ENCODE data around the gene ARHGEF33. TPM values are rescaled to one million over a fixed set of nuclear protein-coding genes. Genes with fewer than 3 reads are reported as not detected.
A peak's percentile ranks its signal among the peaks of the same experiment; 100 is the strongest.

Gene ARHGEF33
- total and polyA plus RNA-seq, 2 experiments from 2014 or later, result 0.10 to 1.8 TPM

- H2AFZ ChIP-seq, result peak overlapping the region; percentile 81
- peaks cover 3% of the 10 kb centered on the region; the same call in 1 of the 2 replicates for H3K4me1 ChIP-seq (ENCODE audit: insufficient read depth)
- 0 out of 2 replicates have a peak, but pooled peaks cover 2% of the 10 kb centered on the region for H3K9me2 ChIP-seq (ENCODE audit: insufficient read depth)
- no peak overlapping the region for H3K27ac Mint-ChIP-seq
- no peaks in the 10 kb centered on the region for H3K79me2 ChIP-seq (replicated peaks; ENCODE audit: insufficient read depth)
- no peaks in the 10 kb centered on the region for H3K36me3 Mint-ChIP-seq (ENCODE audit: low read depth)
- H3K9me3 Mint-ChIP-seq, result peaks cover 10% of the 10 kb centered on the region; the same call in 1 of the 3 replicates
- H3K27ac ChIP-seq (ENCODE audit: low read depth), result 0 out of 2 replicates have a peak overlapping the region, but pooled peaks have one; percentile 29
- H3K4me2 ChIP-seq, result no peak overlapping the region
- no peak overlapping the region for H3K4me3 Mint-ChIP-seq
- peaks cover 12% of the 10 kb centered on the region for H3K4me1 Mint-ChIP-seq
- ATAC-seq, result no peak
- DNase-seq (ENCODE audit: low spot score), result no peak
- H4K20me1 ChIP-seq (replicated peaks; ENCODE audit: insufficient read depth), result no peaks in the 10 kb centered on the region
- H3K4me3 ChIP-seq, result no peak overlapping the region
- 0 out of 2 replicates have a peak, but pooled peaks cover 10% of the 10 kb centered on the region for H3F3A ChIP-seq (replicated peaks; ENCODE audit: low read depth)
- H3K27me3 Mint-ChIP-seq (ENCODE audit: insufficient read depth, low read depth, poor library complexity), result peaks cover 14% of the 10 kb centered on the region
- peaks cover 14% of the 10 kb centered on the region for H3K27me3 ChIP-seq (ENCODE audit: insufficient read depth)
- TF ChIP-seq JUNB (IDR thresholded peaks at IDR 0.05; ENCODE audit: unreplicated experiment) (no peak), EZH2 (IDR thresholded peaks at IDR 0.05; ENCODE audit: low read depth, unreplicated experiment) (no peak), NANOG (IDR thresholded peaks at IDR 0.05; ENCODE audit: borderline replicate concordance) (no peak), REST (IDR thresholded peaks at IDR 0.05; ENCODE audit: unreplicated experiment) (no peak)
- H3K36me3 ChIP-seq (ENCODE audit: insufficient read depth), result no peaks in the 10 kb centered on the region
Observed at GRCh38 chr2:38966006-38966405, 76.3 kb downstream of the ARHGEF33 start.

GRCh38 chr2:38966678-38967077 lies 77.0 kb downstream of the ARHGEF33 start:
- no peak overlapping the region for H3K27ac Mint-ChIP-seq
- no peaks in the 10 kb centered on the region for H3K36me3 Mint-ChIP-seq (ENCODE audit: low read depth)
- peak; percentile 94 for ATAC-seq
- Histone ChIP-seq H4K20me1 (replicated peaks; ENCODE audit: insufficient read depth) (no peaks in the 10 kb centered on the region), H3K27me3 (ENCODE audit: insufficient read depth) (peaks cover 7% of the 10 kb centered on the region; the same call in 1 of the 2 replicates), H3K4me3 (no peak overlapping the region), H3K36me3 (ENCODE audit: insufficient read depth) (no peaks in the 10 kb centered on the region), H3K27ac (ENCODE audit: low read depth) (no peak overlapping the region), H2AFZ (peak overlapping the region; percentile 81), H3K79me2 (replicated peaks; ENCODE audit: insufficient read depth) (no peaks in the 10 kb centered on the region), H3K4me2 (0 out of 2 replicates have a peak overlapping the region, but pooled peaks have one; percentile 27), H3K4me1 (ENCODE audit: insufficient read depth) (peaks cover 3% of the 10 kb centered on the region; the same call in 1 of the 2 replicates), H3F3A (replicated peaks; ENCODE audit: low read depth) (0 out of 2 replicates have a peak, but pooled peaks cover 4% of the 10 kb centered on the region), H3K9me2 (ENCODE audit: insufficient read depth) (0 out of 2 replicates have a peak, but pooled peaks cover 2% of the 10 kb centered on the region)
- peaks cover 12% of the 10 kb centered on the region for H3K4me1 Mint-ChIP-seq
- H3K27me3 Mint-ChIP-seq (ENCODE audit: insufficient read depth, low read depth, poor library complexity), result peaks cover 7% of the 10 kb centered on the region
- H3K4me3 Mint-ChIP-seq, result no peak overlapping the region
- H3K9me3 Mint-ChIP-seq, result peaks cover 9% of the 10 kb centered on the region; the same call in 1 of the 3 replicates
- no peak for DNase-seq (ENCODE audit: low spot score)
- no peak for TF ChIP-seq CREB1 (CRISPR knock-in tag; IDR thresholded peaks at IDR 0.05; ENCODE audit: low read depth)
- no peak for TF ChIP-seq REST (IDR thresholded peaks at IDR 0.05; ENCODE audit: unreplicated experiment)
- TF ChIP-seq, protein P1, sequence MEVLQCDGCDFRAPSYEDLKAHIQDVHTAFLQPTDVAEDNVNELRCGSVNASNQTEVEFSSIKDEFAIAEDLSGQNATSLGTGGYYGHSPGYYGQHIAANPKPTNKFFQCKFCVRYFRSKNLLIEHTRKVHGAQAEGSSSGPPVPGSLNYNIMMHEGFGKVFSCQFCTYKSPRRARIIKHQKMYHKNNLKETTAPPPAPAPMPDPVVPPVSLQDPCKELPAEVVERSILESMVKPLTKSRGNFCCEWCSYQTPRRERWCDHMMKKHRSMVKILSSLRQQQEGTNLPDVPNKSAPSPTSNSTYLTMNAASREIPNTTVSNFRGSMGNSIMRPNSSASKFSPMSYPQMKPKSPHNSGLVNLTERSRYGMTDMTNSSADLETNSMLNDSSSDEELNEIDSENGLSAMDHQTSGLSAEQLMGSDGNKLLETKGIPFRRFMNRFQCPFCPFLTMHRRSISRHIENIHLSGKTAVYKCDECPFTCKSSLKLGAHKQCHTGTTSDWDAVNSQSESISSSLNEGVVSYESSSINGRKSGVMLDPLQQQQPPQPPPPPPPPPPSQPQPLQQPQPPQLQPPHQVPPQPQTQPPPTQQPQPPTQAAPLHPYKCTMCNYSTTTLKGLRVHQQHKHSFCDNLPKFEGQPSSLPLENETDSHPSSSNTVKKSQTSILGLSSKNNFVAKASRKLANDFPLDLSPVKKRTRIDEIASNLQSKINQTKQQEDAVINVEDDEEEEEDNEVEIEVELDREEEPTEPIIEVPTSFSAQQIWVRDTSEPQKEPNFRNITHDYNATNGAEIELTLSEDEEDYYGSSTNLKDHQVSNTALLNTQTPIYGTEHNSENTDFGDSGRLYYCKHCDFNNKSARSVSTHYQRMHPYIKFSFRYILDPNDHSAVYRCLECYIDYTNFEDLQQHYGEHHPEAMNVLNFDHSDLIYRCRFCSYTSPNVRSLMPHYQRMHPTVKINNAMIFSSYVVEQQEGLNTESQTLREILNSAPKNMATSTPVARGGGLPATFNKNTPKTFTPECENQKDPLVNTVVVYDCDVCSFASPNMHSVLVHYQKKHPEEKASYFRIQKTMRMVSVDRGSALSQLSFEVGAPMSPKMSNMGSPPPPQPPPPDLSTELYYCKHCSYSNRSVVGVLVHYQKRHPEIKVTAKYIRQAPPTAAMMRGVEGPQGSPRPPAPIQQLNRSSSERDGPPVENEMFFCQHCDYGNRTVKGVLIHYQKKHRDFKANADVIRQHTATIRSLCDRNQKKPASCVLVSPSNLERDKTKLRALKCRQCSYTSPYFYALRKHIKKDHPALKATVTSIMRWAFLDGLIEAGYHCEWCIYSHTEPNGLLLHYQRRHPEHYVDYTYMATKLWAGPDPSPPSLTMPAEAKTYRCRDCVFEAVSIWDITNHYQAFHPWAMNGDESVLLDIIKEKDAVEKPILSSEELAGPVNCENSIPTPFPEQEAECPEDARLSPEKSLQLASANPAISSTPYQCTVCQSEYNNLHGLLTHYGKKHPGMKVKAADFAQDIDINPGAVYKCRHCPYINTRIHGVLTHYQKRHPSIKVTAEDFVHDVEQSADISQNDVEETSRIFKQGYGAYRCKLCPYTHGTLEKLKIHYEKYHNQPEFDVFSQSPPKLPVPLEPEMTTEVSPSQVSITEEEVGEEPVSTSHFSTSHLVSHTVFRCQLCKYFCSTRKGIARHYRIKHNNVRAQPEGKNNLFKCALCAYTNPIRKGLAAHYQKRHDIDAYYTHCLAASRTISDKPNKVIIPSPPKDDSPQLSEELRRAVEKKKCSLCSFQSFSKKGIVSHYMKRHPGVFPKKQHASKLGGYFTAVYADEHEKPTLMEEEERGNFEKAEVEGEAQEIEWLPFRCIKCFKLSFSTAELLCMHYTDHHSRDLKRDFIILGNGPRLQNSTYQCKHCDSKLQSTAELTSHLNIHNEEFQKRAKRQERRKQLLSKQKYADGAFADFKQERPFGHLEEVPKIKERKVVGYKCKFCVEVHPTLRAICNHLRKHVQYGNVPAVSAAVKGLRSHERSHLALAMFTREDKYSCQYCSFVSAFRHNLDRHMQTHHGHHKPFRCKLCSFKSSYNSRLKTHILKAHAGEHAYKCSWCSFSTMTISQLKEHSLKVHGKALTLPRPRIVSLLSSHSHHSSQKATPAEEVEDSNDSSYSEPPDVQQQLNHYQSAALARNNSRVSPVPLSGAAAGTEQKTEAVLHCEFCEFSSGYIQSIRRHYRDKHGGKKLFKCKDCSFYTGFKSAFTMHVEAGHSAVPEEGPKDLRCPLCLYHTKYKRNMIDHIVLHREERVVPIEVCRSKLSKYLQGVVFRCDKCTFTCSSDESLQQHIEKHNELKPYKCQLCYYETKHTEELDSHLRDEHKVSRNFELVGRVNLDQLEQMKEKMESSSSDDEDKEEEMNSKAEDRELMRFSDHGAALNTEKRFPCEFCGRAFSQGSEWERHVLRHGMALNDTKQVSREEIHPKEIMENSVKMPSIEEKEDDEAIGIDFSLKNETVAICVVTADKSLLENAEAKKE (CRISPR knock-in tag; IDR thresholded peaks at IDR 0.05), result no peak

Measured in GM23338 (cell line).